ENCODE results near the gene TMEM161A.
"Not testable (repeated sequence)": the region's sequence is repeated elsewhere in the genome, so short reads cannot be mapped to it uniquely, and the experiment has no call there.

TMEM161A gene

GRCh38 chr19:19109601-19110000 is 28.7 kb downstream of the TMEM161A start:
- DNase-seq (ENCODE audit: low read depth, low spot score) = no peak
- Histone ChIP-seq H3K27me3 (ENCODE audit: insufficient read depth, insufficient read length) (peaks cover 33% of the 10 kb centered on the region), H3K4me1 (ENCODE audit: insufficient read depth, insufficient read length) (peaks cover 19% of the 10 kb centered on the region), H3K36me3 (ENCODE audit: insufficient read depth, insufficient read length, low read length) (no peaks in the 10 kb centered on the region), H3K9ac (ENCODE audit: insufficient read length, low read depth) (no peak overlapping the region), H3K9me3 (ENCODE audit: insufficient read depth, low read length) (no peaks in the 10 kb centered on the region), H3K4me3 (ENCODE audit: insufficient read length, low read depth) (no peak overlapping the region)
- TF ChIP-seq YY1 (IDR thresholded peaks at IDR 0.05; ENCODE audit: insufficient read depth, insufficient read length) (no peak), ZNF274 (IDR thresholded peaks at IDR 0.05; ENCODE audit: low read depth, low read length) (no peak), SUZ12 (IDR thresholded peaks at IDR 0.05; ENCODE audit: extremely low read depth, insufficient read depth, insufficient read length) (no peak)

DNA sequence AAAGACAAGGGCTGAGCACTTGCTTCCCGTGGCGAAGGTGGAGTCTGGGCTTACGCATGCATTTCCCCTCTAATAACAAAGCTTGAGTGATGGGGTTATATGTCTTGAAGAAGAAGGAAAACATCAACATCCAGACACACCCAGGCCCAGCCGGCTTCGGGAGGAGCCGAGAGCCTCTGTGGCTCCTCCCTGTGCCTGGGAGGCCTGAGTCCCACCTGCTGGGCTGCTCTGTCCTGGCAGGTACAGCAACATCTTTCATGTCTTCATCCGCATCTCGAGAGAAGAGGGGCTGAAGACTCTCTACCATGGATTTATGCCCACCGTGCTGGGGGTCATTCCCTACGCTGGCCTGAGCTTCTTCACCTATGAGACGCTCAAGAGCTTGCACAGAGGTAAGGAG is 30.6 kb downstream of the TMEM161A start:
- Histone ChIP-seq H3K36me3 (ENCODE audit: insufficient read depth, insufficient read length, low read length) (no peaks in the 10 kb centered on the region), H3K4me3 (ENCODE audit: insufficient read length, low read depth) (no peak overlapping the region), H3K9ac (ENCODE audit: insufficient read length, low read depth) (no peak overlapping the region), H3K4me1 (ENCODE audit: insufficient read depth, insufficient read length) (peaks cover 20% of the 10 kb centered on the region), H3K27me3 (ENCODE audit: insufficient read depth, insufficient read length) (peaks cover 33% of the 10 kb centered on the region), H3K9me3 (ENCODE audit: insufficient read depth, low read length) (no peaks in the 10 kb centered on the region)
- DNase-seq (ENCODE audit: low read depth, low spot score) = no peak
- TF ChIP-seq ZNF274 (IDR thresholded peaks at IDR 0.05; ENCODE audit: low read depth, low read length) = no peak
- TF ChIP-seq YY1 (IDR thresholded peaks at IDR 0.05; ENCODE audit: insufficient read depth, insufficient read length) = no peak

- not testable (repeated sequence) for H3K36me3 ChIP-seq (ENCODE audit: insufficient read depth, insufficient read length, low read length)
- H3K4me1 ChIP-seq (ENCODE audit: insufficient read depth, insufficient read length) = peaks cover 20% of the 10 kb centered on the region
Observed at GRCh38 chr19:19106938-19107337, 31.3 kb downstream of the TMEM161A start.

GRCh38 chr19:19106056-19106551 is 32.2 kb downstream of the TMEM161A start:
- Histone ChIP-seq H3K4me3 (ENCODE audit: insufficient read length, low read depth) (peak overlapping the region; percentile 36), H3K9me3 (ENCODE audit: insufficient read depth, low read length) (no peaks in the 10 kb centered on the region), H3K4me1 (ENCODE audit: insufficient read depth, insufficient read length) (peaks cover 19% of the 10 kb centered on the region), H3K27me3 (ENCODE audit: insufficient read depth, insufficient read length) (peaks cover 25% of the 10 kb centered on the region), H3K9ac (ENCODE audit: insufficient read length, low read depth) (peak overlapping the region; percentile 73), H3K36me3 (ENCODE audit: insufficient read depth, insufficient read length, low read length) (no peaks in the 10 kb centered on the region)
- TF ChIP-seq YY1 (IDR thresholded peaks at IDR 0.05; ENCODE audit: insufficient read depth, insufficient read length) = no peak
- TF ChIP-seq ZNF274 (IDR thresholded peaks at IDR 0.05; ENCODE audit: low read depth, low read length) = no peak
- TF ChIP-seq SUZ12 (IDR thresholded peaks at IDR 0.05; ENCODE audit: extremely low read depth, insufficient read depth, insufficient read length) = no peak
- DNase-seq (ENCODE audit: low read depth, low spot score) = no peak

More at GRCh38 chr19:19106938-19107337, 31.3 kb downstream of the TMEM161A start:
- not testable (repeated sequence) for H3K9ac ChIP-seq (ENCODE audit: insufficient read length, low read depth); DNase-seq (ENCODE audit: low read depth, low spot score); H3K4me3 ChIP-seq (ENCODE audit: insufficient read length, low read depth); H3K9me3 ChIP-seq (ENCODE audit: insufficient read depth, low read length)
- peaks cover 29% of the 10 kb centered on the region for H3K27me3 ChIP-seq (ENCODE audit: insufficient read depth, insufficient read length)

DNA sequence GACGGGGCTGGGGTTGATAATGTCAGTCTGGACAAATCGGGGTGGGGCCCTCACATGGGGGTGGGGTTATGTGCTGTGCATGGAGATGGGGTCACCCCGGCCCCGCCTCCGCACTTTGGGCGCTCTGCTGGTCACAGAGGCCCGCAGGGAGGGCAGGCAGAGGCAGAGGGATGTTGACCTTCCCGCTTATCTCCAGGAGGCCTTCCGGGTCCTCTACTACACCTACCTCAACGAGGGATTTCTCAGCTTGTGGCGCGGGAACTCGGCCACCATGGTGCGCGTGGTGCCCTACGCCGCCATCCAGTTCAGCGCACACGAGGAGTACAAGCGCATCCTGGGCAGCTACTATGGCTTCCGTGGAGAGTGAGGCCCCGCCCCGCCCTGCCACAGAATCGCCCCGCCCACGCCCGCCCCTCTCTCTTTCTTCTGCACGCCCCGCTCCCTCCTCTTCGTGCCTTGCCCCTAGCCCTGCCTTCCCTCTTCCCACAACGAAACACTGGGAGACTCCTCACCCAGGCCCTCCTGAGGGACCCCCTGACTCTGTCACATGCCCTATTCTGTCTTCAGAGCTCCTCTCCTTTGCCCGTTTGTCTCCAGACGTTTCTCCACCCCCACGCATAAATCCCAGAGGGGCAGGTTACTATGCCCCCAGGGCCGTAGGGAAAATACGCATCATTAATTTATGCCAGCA is 32.8 kb downstream of the TMEM161A start:
- peak; percentile 63 for DNase-seq (ENCODE audit: low read depth, low spot score)
- Histone ChIP-seq H3K27me3 (ENCODE audit: insufficient read depth, insufficient read length) (peaks cover 24% of the 10 kb centered on the region), H3K36me3 (ENCODE audit: insufficient read depth, insufficient read length, low read length) (no peaks in the 10 kb centered on the region), H3K4me1 (ENCODE audit: insufficient read depth, insufficient read length) (peaks cover 16% of the 10 kb centered on the region), H3K9ac (ENCODE audit: insufficient read length, low read depth) (peak overlapping the region; percentile 91), H3K9me3 (ENCODE audit: insufficient read depth, low read length) (no peaks in the 10 kb centered on the region), H3K4me3 (ENCODE audit: insufficient read length, low read depth) (peak overlapping the region; percentile 74)
- TF ChIP-seq ZNF274 (IDR thresholded peaks at IDR 0.05; ENCODE audit: low read depth, low read length) (no peak), YY1 (IDR thresholded peaks at IDR 0.05; ENCODE audit: insufficient read depth, insufficient read length) (no peak), SUZ12 (IDR thresholded peaks at IDR 0.05; ENCODE audit: extremely low read depth, insufficient read depth, insufficient read length) (no peak)

DNA sequence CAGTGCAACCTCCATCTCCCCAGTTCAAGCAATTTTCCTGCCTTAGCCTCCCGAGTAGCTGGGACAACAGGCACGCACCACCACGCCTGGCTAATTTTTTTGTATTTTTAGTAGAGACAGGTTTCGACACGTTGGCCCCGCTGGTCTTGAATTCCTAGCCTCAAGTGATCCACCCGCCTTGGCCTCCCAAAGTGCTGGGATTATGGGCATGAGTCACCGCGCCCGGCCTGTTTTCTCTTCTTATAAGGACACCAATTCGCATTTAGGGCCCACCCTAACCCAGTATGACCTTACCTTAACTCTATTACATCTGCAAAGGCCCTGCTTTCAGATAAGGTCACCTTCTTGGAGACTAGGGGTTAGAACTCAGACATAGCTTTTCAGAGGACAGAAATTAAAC is 35.1 kb downstream of the TMEM161A start:
- H3K4me1 ChIP-seq (ENCODE audit: insufficient read depth, insufficient read length) = peaks cover 13% of the 10 kb centered on the region
- DNase-seq (ENCODE audit: low read depth, low spot score) = no peak
- TF ChIP-seq ZNF274 (IDR thresholded peaks at IDR 0.05; ENCODE audit: low read depth, low read length) (no peak), SUZ12 (IDR thresholded peaks at IDR 0.05; ENCODE audit: extremely low read depth, insufficient read depth, insufficient read length) (no peak), YY1 (IDR thresholded peaks at IDR 0.05; ENCODE audit: insufficient read depth, insufficient read length) (no peak)
- no peaks in the 10 kb centered on the region for H3K9me3 ChIP-seq (ENCODE audit: insufficient read depth, low read length)
- peaks cover 25% of the 10 kb centered on the region for H3K27me3 ChIP-seq (ENCODE audit: insufficient read depth, insufficient read length)
- H3K4me3 ChIP-seq (ENCODE audit: insufficient read length, low read depth) = no peak overlapping the region
- no peak overlapping the region for H3K9ac ChIP-seq (ENCODE audit: insufficient read length, low read depth)
- H3K36me3 ChIP-seq (ENCODE audit: insufficient read depth, insufficient read length, low read length) = no peaks in the 10 kb centered on the region

DNA sequence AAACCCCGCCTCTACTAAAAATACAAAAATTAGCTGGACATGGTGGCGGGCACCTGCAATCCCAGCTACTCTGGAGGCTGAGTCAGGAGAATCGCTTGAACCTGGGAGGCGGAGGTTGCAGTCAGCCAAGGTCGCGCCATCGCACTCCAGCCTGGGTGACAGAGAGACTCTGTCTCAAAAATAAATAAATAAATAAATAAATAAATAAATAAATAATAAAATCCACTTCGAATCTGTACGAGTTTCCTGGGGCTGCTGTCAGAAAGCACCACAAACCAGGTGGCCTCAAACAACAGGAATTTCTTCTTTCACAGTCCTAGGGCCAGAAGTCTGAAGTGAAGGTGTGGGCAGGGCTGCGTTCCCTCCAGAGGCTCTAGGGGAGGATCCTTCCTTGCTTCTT is 35.7 kb downstream of the TMEM161A start:
- not testable (repeated sequence) for H3K9me3 ChIP-seq (ENCODE audit: insufficient read depth, low read length); H3K36me3 ChIP-seq (ENCODE audit: insufficient read depth, insufficient read length, low read length); DNase-seq (ENCODE audit: low read depth, low spot score); H3K4me3 ChIP-seq (ENCODE audit: insufficient read length, low read depth); H3K9ac ChIP-seq (ENCODE audit: insufficient read length, low read depth)
- Histone ChIP-seq H3K4me1 (ENCODE audit: insufficient read depth, insufficient read length) (peaks cover 10% of the 10 kb centered on the region), H3K27me3 (ENCODE audit: insufficient read depth, insufficient read length) (peaks cover 27% of the 10 kb centered on the region)

Data from NT2/D1 (cell line).